ENCODE measurements around the gene RASSF4. TPM values are rescaled to one million over a fixed set of nuclear protein-coding genes. Genes with fewer than 3 reads are reported as not detected.

The RASSF4 gene
- total RNA-seq, 3 donors from 2014 or later, result 0.28 to 0.61 (median 0.33) TPM

- DNase-seq (no peak), ATAC-seq (no peak)
- H3K36me3 Mint-ChIP-seq (ENCODE audit: insufficient read depth), result peaks cover 9% of the 10 kb centered on the region
- H3K4me3 Mint-ChIP-seq, result no peak overlapping the region
- peaks cover 2% of the 10 kb centered on the region for H3K4me1 Mint-ChIP-seq (ENCODE audit: low read depth)
- H3K9me3 Mint-ChIP-seq, result peaks cover 13% of the 10 kb centered on the region
- peaks cover 5% of the 10 kb centered on the region for H3K27me3 Mint-ChIP-seq (ENCODE audit: low read depth)
Measured at GRCh38 chr10:44949127-44949802, 10.3 kb upstream of the RASSF4 start.

- H3K36me3 Mint-ChIP-seq (ENCODE audit: insufficient read depth), result peaks cover 5% of the 10 kb centered on the region
- H3K4me3 Mint-ChIP-seq, result no peak overlapping the region
- DNase-seq, result no peak
- H3K4me1 Mint-ChIP-seq (ENCODE audit: low read depth), result peaks cover 2% of the 10 kb centered on the region
- no peak for ATAC-seq
- peaks cover 3% of the 10 kb centered on the region for H3K27me3 Mint-ChIP-seq (ENCODE audit: low read depth)
- H3K9me3 Mint-ChIP-seq, result peaks cover 6% of the 10 kb centered on the region
Measured at GRCh38 chr10:44949915-44950314, 9.7 kb upstream of the RASSF4 start.

GRCh38 chr10:44950326-44951225 is 9.0 kb upstream of the RASSF4 start:
- H3K4me1 Mint-ChIP-seq (ENCODE audit: low read depth), result peaks cover 2% of the 10 kb centered on the region
- no peaks in the 10 kb centered on the region for H3K27me3 Mint-ChIP-seq (ENCODE audit: low read depth)
- DNase-seq (no peak), ATAC-seq (no peak)
- peaks cover 5% of the 10 kb centered on the region for H3K36me3 Mint-ChIP-seq (ENCODE audit: insufficient read depth)
- no peaks in the 10 kb centered on the region for H3K9me3 Mint-ChIP-seq
- no peak overlapping the region for H3K4me3 Mint-ChIP-seq

GRCh38 chr10:44951576-44952226 is 7.9 kb upstream of the RASSF4 start:
- no peak for DNase-seq
- no peaks in the 10 kb centered on the region for H3K9me3 Mint-ChIP-seq
- H3K4me3 Mint-ChIP-seq, result no peak overlapping the region
- H3K27me3 Mint-ChIP-seq (ENCODE audit: low read depth), result no peaks in the 10 kb centered on the region
- peaks cover 2% of the 10 kb centered on the region for H3K4me1 Mint-ChIP-seq (ENCODE audit: low read depth)
- H3K36me3 Mint-ChIP-seq (ENCODE audit: insufficient read depth), result peaks cover 13% of the 10 kb centered on the region
- ATAC-seq, result no peak

GRCh38 chr10:44952779-44953231 is 6.8 kb upstream of the RASSF4 start:
- H3K27me3 Mint-ChIP-seq (ENCODE audit: low read depth), result no peaks in the 10 kb centered on the region
- H3K36me3 Mint-ChIP-seq (ENCODE audit: insufficient read depth), result peaks cover 13% of the 10 kb centered on the region
- DNase-seq (no peak), ATAC-seq (no peak)
- H3K4me3 Mint-ChIP-seq, result no peak overlapping the region
- H3K9me3 Mint-ChIP-seq, result peaks cover 3% of the 10 kb centered on the region
- H3K4me1 Mint-ChIP-seq (ENCODE audit: low read depth), result peaks cover 4% of the 10 kb centered on the region

- DNase-seq, result no peak
- H3K27me3 Mint-ChIP-seq (ENCODE audit: low read depth), result no peaks in the 10 kb centered on the region
Measured at GRCh38 chr10:44954042-44954441, 5.6 kb upstream of the RASSF4 start.

GRCh38 chr10:44954962-44955361 is 4.6 kb upstream of the RASSF4 start:
- peaks cover 3% of the 10 kb centered on the region for H3K9me3 Mint-ChIP-seq
- H3K27me3 Mint-ChIP-seq (ENCODE audit: low read depth), result no peaks in the 10 kb centered on the region
- DNase-seq (no peak), ATAC-seq (no peak)
- H3K4me1 Mint-ChIP-seq (ENCODE audit: low read depth), result peaks cover 16% of the 10 kb centered on the region
- no peak overlapping the region for H3K4me3 Mint-ChIP-seq
- peaks cover 13% of the 10 kb centered on the region for H3K36me3 Mint-ChIP-seq (ENCODE audit: insufficient read depth)

More at GRCh38 chr10:44954042-44954441, 5.6 kb upstream of the RASSF4 start:
- no peak overlapping the region for H3K4me3 Mint-ChIP-seq
- H3K36me3 Mint-ChIP-seq (ENCODE audit: insufficient read depth), result peaks cover 13% of the 10 kb centered on the region
- peaks cover 3% of the 10 kb centered on the region for H3K9me3 Mint-ChIP-seq
- H3K4me1 Mint-ChIP-seq (ENCODE audit: low read depth), result peaks cover 14% of the 10 kb centered on the region
- no peak for ATAC-seq

GRCh38 chr10:44955413-44956070 is 4.1 kb upstream of the RASSF4 start:
- Mint-ChIP-seq H3K27me3 (ENCODE audit: low read depth) (no peaks in the 10 kb centered on the region), H3K4me1 (ENCODE audit: low read depth) (peaks cover 21% of the 10 kb centered on the region), H3K9me3 (peaks cover 3% of the 10 kb centered on the region), H3K4me3 (no peak overlapping the region), H3K36me3 (ENCODE audit: insufficient read depth) (peaks cover 13% of the 10 kb centered on the region)
- ATAC-seq (no peak), DNase-seq (no peak)

GRCh38 chr10:44956226-44956625 is 3.4 kb upstream of the RASSF4 start:
- DNase-seq (no peak), ATAC-seq (no peak)
- peaks cover 3% of the 10 kb centered on the region for H3K9me3 Mint-ChIP-seq
- H3K4me3 Mint-ChIP-seq, result no peak overlapping the region
- no peaks in the 10 kb centered on the region for H3K27me3 Mint-ChIP-seq (ENCODE audit: low read depth)
- H3K4me1 Mint-ChIP-seq (ENCODE audit: low read depth), result peaks cover 24% of the 10 kb centered on the region
- peaks cover 13% of the 10 kb centered on the region for H3K36me3 Mint-ChIP-seq (ENCODE audit: insufficient read depth)

- Mint-ChIP-seq H3K36me3 (ENCODE audit: insufficient read depth) (peaks cover 11% of the 10 kb centered on the region), H3K27me3 (ENCODE audit: low read depth) (no peaks in the 10 kb centered on the region), H3K9me3 (peaks cover 3% of the 10 kb centered on the region), H3K4me3 (no peak overlapping the region), H3K4me1 (ENCODE audit: low read depth) (peaks cover 24% of the 10 kb centered on the region)
- no peak for DNase-seq
- ATAC-seq, result no peak
Measured at GRCh38 chr10:44956717-44957706, 2.6 kb upstream of the RASSF4 start.

- H3K4me1 Mint-ChIP-seq (ENCODE audit: low read depth), result peaks cover 24% of the 10 kb centered on the region
- no peak for DNase-seq
- no peak for ATAC-seq
- H3K4me3 Mint-ChIP-seq, result peak overlapping the region; percentile 83
- no peaks in the 10 kb centered on the region for H3K27me3 Mint-ChIP-seq (ENCODE audit: low read depth)
- peaks cover 11% of the 10 kb centered on the region for H3K36me3 Mint-ChIP-seq (ENCODE audit: insufficient read depth)
- H3K9me3 Mint-ChIP-seq, result peaks cover 3% of the 10 kb centered on the region
Measured at GRCh38 chr10:44958196-44958897, 1.3 kb upstream of the RASSF4 start.

GRCh38 chr10:44958898-44959246 is 730 bp upstream of the RASSF4 start:
- H3K9me3 Mint-ChIP-seq, result peaks cover 3% of the 10 kb centered on the region
- H3K4me3 Mint-ChIP-seq, result peak overlapping the region; percentile 83
- H3K36me3 Mint-ChIP-seq (ENCODE audit: insufficient read depth), result peaks cover 11% of the 10 kb centered on the region
- no peak for ATAC-seq
- no peaks in the 10 kb centered on the region for H3K27me3 Mint-ChIP-seq (ENCODE audit: low read depth)
- no peak for DNase-seq
- H3K4me1 Mint-ChIP-seq (ENCODE audit: low read depth), result peaks cover 24% of the 10 kb centered on the region

- H3K36me3 Mint-ChIP-seq (ENCODE audit: insufficient read depth), result peaks cover 9% of the 10 kb centered on the region
- DNase-seq, result no peak
- H3K9me3 Mint-ChIP-seq, result peaks cover 3% of the 10 kb centered on the region
- peak overlapping the region; percentile 83 for H3K4me3 Mint-ChIP-seq
- H3K27me3 Mint-ChIP-seq (ENCODE audit: low read depth), result no peaks in the 10 kb centered on the region
- H3K4me1 Mint-ChIP-seq (ENCODE audit: low read depth), result peaks cover 24% of the 10 kb centered on the region
- ATAC-seq, result no peak
Measured at GRCh38 chr10:44960088-44960460, 472 bp downstream of the RASSF4 start.
